Panc1 (cell line): ENCODE measurements around the gene NEK8. TPM values are rescaled to one million over a fixed set of nuclear protein-coding genes. Genes with fewer than 3 reads are reported as not detected.
A peak's percentile ranks its signal among the peaks of the same experiment; 100 is the strongest.

Experiments used
- ATAC-seq: fragments of 200-7000 bp; cut with Tn5 transposase; 2 replicates; pipeline ENCODE4 v1.9.1; 2020; ENCODE audit warnings: mild to moderate bottlenecking, moderate library complexity
- BruUV-seq: library from RNA; stranded (reverse); fragments of 400-500 nt; replicated peaks from 2 replicates; lab custom pipeline; 2021; lab: Mats Ljungman, UMichigan
- CTCF ChIA-PET: fragments of 300-600 bp; sonication (Branson Sonifier 250); formaldehyde crosslinking; loops from one replicate; lab custom pipeline; 2022; ENCODE audit warnings: antibody characterized with exemption; lab: Charles Lee
- POLR2A ChIA-PET: fragments of 300-600 bp; sonication (Branson Sonifier 250); formaldehyde crosslinking; loops from one replicate; lab custom pipeline; 2022; ENCODE audit warnings: antibody characterized with exemption; lab: Charles Lee
- DNase-seq: peaks from one replicate; pipeline ENCODE4 v3.0.0-alpha.2; 2010; ENCODE audit warnings: low read depth, low spot score
- H3K27ac ChIP-seq: 2 replicates; pipeline ENCODE4 v1.5.1; 2011; ENCODE audit warnings: mild to moderate bottlenecking, low read length, inconsistent platforms
- H3K27me3 ChIP-seq: fragments of 200-500 bp; sonication (Bioruptor generic); 2 replicates; pipeline ENCODE4 v1.6.0; 2014; ENCODE audit warnings: low read length, inconsistent platforms; ENCODE audit not compliant: control insufficient read depth, insufficient read depth
- H3K36me3 ChIP-seq: fragments of 200-500 bp; sonication (Bioruptor generic); 2 replicates; pipeline ENCODE4 v1.5.1; 2014; ENCODE audit warnings: inconsistent platforms, mild to moderate bottlenecking, low read length, moderate library complexity; ENCODE audit not compliant: control insufficient read depth, insufficient read depth
- H3K4me1 ChIP-seq: 2 replicates; pipeline ENCODE4 v1.5.1; 2011; ENCODE audit warnings: inconsistent platforms, mild to moderate bottlenecking, low read length, moderate library complexity; ENCODE audit not compliant: control insufficient read depth, insufficient read depth
- H3K4me3 ChIP-seq, 2 experiments: 2 replicates each; pipeline ENCODE4 v1.5.1; 2011 to 2012; ENCODE audit warnings: low read depth in 2 of 2, low read length in 2 of 2, mild to moderate bottlenecking in 2 of 2, inconsistent platforms in 1 of 2, moderate library complexity in 1 of 2
- H3K9me3 ChIP-seq: fragments of 200-500 bp; sonication (Bioruptor generic); 2 replicates; pipeline ENCODE4 v1.5.1; 2014; ENCODE audit warnings: low read depth, mild to moderate bottlenecking, inconsistent platforms, low read length, moderate library complexity; ENCODE audit not compliant: control insufficient read depth, insufficient read depth
- CTCF ChIP-seq: fragments of 450-650 bp; IDR thresholded peaks from 2 replicates; pipeline ENCODE4 v1.5.1; 2017; ENCODE audit warnings: mild to moderate bottlenecking
- POLR2AphosphoS5 ChIP-seq: IDR thresholded peaks from 2 replicates; pipeline ENCODE4 v1.6.1; 2012; ENCODE audit warnings: mild to moderate bottlenecking, low read depth, low read length, moderate library complexity
- REST ChIP-seq, 2 experiments: IDR thresholded peaks; 2 replicates each; pipeline ENCODE4 v1.6.1; 2011 to 2012; ENCODE audit warnings: low read depth in 2 of 2, control low read depth in 1 of 2, low read length in 1 of 2, mild to moderate bottlenecking in 1 of 2, moderate library complexity in 1 of 2; ENCODE audit not compliant: insufficient read depth in 1 of 2
- SIN3A ChIP-seq: IDR thresholded peaks from 2 replicates; pipeline ENCODE4 v1.6.1; 2012; ENCODE audit warnings: low read depth, mild to moderate bottlenecking, low read length, moderate library complexity, borderline replicate concordance; ENCODE audit not compliant: insufficient read depth
- TCF7L2 ChIP-seq: IDR thresholded peaks from 2 replicates; pipeline ENCODE4 v1.6.1; 2011; ENCODE audit warnings: mild to moderate bottlenecking, low read depth, low read length, inconsistent platforms
- in situ Hi-C: cut with HindIII; loops from 2 replicates; pipeline ENCODE4 v1.10.0; 2016; ENCODE audit warnings: low sequenced_read_pairs, low pct_unique_long_range_greater_than_20kb
- intact Hi-C: fragments of 100-400 bp; cut with micrococcal nuclease; formaldehyde crosslinking; loops from one replicate; pipeline ENCODE4 v1.10.0; 2022; ENCODE audit not compliant: unreplicated experiment
- total RNA-seq: library from RNA; stranded (reverse); gene quantifications from one replicate; pipeline ENCODE4 v1.2.1, GENCODE V29; 2021; ENCODE audit not compliant: unreplicated experiment

NEK8 gene
- total RNA-seq, 1 experiment from 2014 or later, result 11.9 TPM

- ChIA-PET POLR2A (interaction anchor here (0.5 kb wide), 1 partner anchor 29 kb away, joined by 6 read pairs; no protein-coding TSS in a partner anchor), CTCF (no interaction called here)
- TF ChIP-seq CTCF, result no peak
- TF ChIP-seq TCF7L2, result no peak
- no peak for TF ChIP-seq POLR2AphosphoS5
- no peak for TF ChIP-seq SIN3A
- no peak for TF ChIP-seq REST (IDR thresholded peaks at IDR 0.05; ENCODE audit: insufficient read depth in 1 of 2, low read depth in 2 of 2, low read length in 1 of 2)
- H3K4me3 ChIP-seq, result no peak overlapping the region
- H3K9me3 ChIP-seq, result no peaks in the 10 kb centered on the region
- DNase-seq, result no peak
- no peak overlapping the region for H3K27ac ChIP-seq
- H3K27me3 ChIP-seq, result no peaks in the 10 kb centered on the region
- no peaks in the 10 kb centered on the region for H3K4me1 ChIP-seq
- BruUV-seq, result no TSS peak
- intact Hi-C loops, result no loop called here
- H3K36me3 ChIP-seq, result peaks cover 2% of the 10 kb centered on the region; the same call in 1 of the 2 replicates
- in situ Hi-C loops, result no loop called here
- no peak for ATAC-seq
Measured at GRCh38 chr17:28703552-28704218, 24.9 kb upstream of the NEK8 start.

GRCh38 chr17:28704219-28704858, 24.2 kb upstream of the NEK8 start:
- in situ Hi-C loops, result no loop called here
- H3K4me1 ChIP-seq, result no peaks in the 10 kb centered on the region

More at GRCh38 chr17:28704219-28704858, 24.2 kb upstream of the NEK8 start:
- no peaks in the 10 kb centered on the region for H3K27me3 ChIP-seq
- POLR2A ChIA-PET, result interaction anchor here (0.5 kb wide), 1 partner anchor 28 kb away, joined by 6 read pairs; no protein-coding TSS in a partner anchor
- intact Hi-C loops, result no loop called here
- ATAC-seq (0 out of 2 replicates have a peak, but pooled peaks have one; percentile 3), DNase-seq (no peak)
- no peaks in the 10 kb centered on the region for H3K9me3 ChIP-seq
- TF ChIP-seq CTCF, result no peak
- peak; percentile 55 for TF ChIP-seq POLR2AphosphoS5
- CTCF ChIA-PET, result no interaction called here
- BruUV-seq, result no TSS peak
- no peak overlapping the region for H3K27ac ChIP-seq
- peaks cover 2% of the 10 kb centered on the region; the same call in 1 of the 2 replicates for H3K36me3 ChIP-seq
- H3K4me3 ChIP-seq, result no peak overlapping the region
